Panc1 (cell line): Measurements from ENCODE around the gene UBXN11. TPM values are rescaled to one million over a fixed set of nuclear protein-coding genes. Genes with fewer than 3 reads are reported as not detected.
A peak's percentile ranks its signal among the peaks of the same experiment; 100 is the strongest.

Source experiments
- ATAC-seq: fragments of 200-7000 bp; cut with Tn5 transposase; 2 replicates; pipeline ENCODE4 v1.9.1; 2020; ENCODE audit warnings: mild to moderate bottlenecking, moderate library complexity
- BruUV-seq: library from RNA; stranded (reverse); fragments of 400-500 nt; replicated peaks from 2 replicates; lab custom pipeline; 2021; lab: Mats Ljungman, UMichigan
- CTCF ChIA-PET: fragments of 300-600 bp; sonication (Branson Sonifier 250); formaldehyde crosslinking; loops from one replicate; lab custom pipeline; 2022; ENCODE audit warnings: antibody characterized with exemption; lab: Charles Lee
- POLR2A ChIA-PET: fragments of 300-600 bp; sonication (Branson Sonifier 250); formaldehyde crosslinking; loops from one replicate; lab custom pipeline; 2022; ENCODE audit warnings: antibody characterized with exemption; lab: Charles Lee
- DNase-seq: peaks from one replicate; pipeline ENCODE4 v3.0.0-alpha.2; 2010; ENCODE audit warnings: low read depth, low spot score
- H3K27ac ChIP-seq: 2 replicates; pipeline ENCODE4 v1.5.1; 2011; ENCODE audit warnings: mild to moderate bottlenecking, low read length, inconsistent platforms
- H3K27me3 ChIP-seq: fragments of 200-500 bp; sonication (Bioruptor generic); 2 replicates; pipeline ENCODE4 v1.6.0; 2014; ENCODE audit warnings: low read length, inconsistent platforms; ENCODE audit not compliant: control insufficient read depth, insufficient read depth
- H3K36me3 ChIP-seq: fragments of 200-500 bp; sonication (Bioruptor generic); 2 replicates; pipeline ENCODE4 v1.5.1; 2014; ENCODE audit warnings: inconsistent platforms, mild to moderate bottlenecking, low read length, moderate library complexity; ENCODE audit not compliant: control insufficient read depth, insufficient read depth
- H3K4me1 ChIP-seq: 2 replicates; pipeline ENCODE4 v1.5.1; 2011; ENCODE audit warnings: inconsistent platforms, mild to moderate bottlenecking, low read length, moderate library complexity; ENCODE audit not compliant: control insufficient read depth, insufficient read depth
- H3K4me3 ChIP-seq, 2 experiments: 2 replicates each; pipeline ENCODE4 v1.5.1; 2011 to 2012; ENCODE audit warnings: low read depth in 2 of 2, low read length in 2 of 2, mild to moderate bottlenecking in 2 of 2, inconsistent platforms in 1 of 2, moderate library complexity in 1 of 2
- H3K9me3 ChIP-seq: fragments of 200-500 bp; sonication (Bioruptor generic); 2 replicates; pipeline ENCODE4 v1.5.1; 2014; ENCODE audit warnings: low read depth, mild to moderate bottlenecking, inconsistent platforms, low read length, moderate library complexity; ENCODE audit not compliant: control insufficient read depth, insufficient read depth
- POLR2AphosphoS5 ChIP-seq: IDR thresholded peaks from 2 replicates; pipeline ENCODE4 v1.6.1; 2012; ENCODE audit warnings: mild to moderate bottlenecking, low read depth, low read length, moderate library complexity
- SIN3A ChIP-seq: IDR thresholded peaks from 2 replicates; pipeline ENCODE4 v1.6.1; 2012; ENCODE audit warnings: low read depth, mild to moderate bottlenecking, low read length, moderate library complexity, borderline replicate concordance; ENCODE audit not compliant: insufficient read depth
- TCF7L2 ChIP-seq: IDR thresholded peaks from 2 replicates; pipeline ENCODE4 v1.6.1; 2011; ENCODE audit warnings: mild to moderate bottlenecking, low read depth, low read length, inconsistent platforms
- in situ Hi-C: cut with HindIII; loops from 2 replicates; pipeline ENCODE4 v1.10.0; 2016; ENCODE audit warnings: low sequenced_read_pairs, low pct_unique_long_range_greater_than_20kb
- intact Hi-C: fragments of 100-400 bp; cut with micrococcal nuclease; formaldehyde crosslinking; loops from one replicate; pipeline ENCODE4 v1.10.0; 2022; ENCODE audit not compliant: unreplicated experiment
- total RNA-seq: library from RNA; stranded (reverse); gene quantifications from one replicate; pipeline ENCODE4 v1.2.1, GENCODE V29; 2021; ENCODE audit not compliant: unreplicated experiment
- TF ChIP-seq, protein P1 (sequence below), 2 experiments: IDR thresholded peaks; 2 replicates each; pipeline ENCODE4 v1.6.1; 2011 to 2012; ENCODE audit warnings: low read depth in 2 of 2, control low read depth in 1 of 2, low read length in 1 of 2, mild to moderate bottlenecking in 1 of 2, moderate library complexity in 1 of 2; ENCODE audit not compliant: insufficient read depth in 1 of 2
- TF ChIP-seq, protein P2 (sequence below): fragments of 450-650 bp; IDR thresholded peaks from 2 replicates; pipeline ENCODE4 v1.5.1; 2017; ENCODE audit warnings: mild to moderate bottlenecking

The UBXN11 gene
- total RNA-seq, 1 experiment from 2014 or later: 23.7 TPM

DNA sequence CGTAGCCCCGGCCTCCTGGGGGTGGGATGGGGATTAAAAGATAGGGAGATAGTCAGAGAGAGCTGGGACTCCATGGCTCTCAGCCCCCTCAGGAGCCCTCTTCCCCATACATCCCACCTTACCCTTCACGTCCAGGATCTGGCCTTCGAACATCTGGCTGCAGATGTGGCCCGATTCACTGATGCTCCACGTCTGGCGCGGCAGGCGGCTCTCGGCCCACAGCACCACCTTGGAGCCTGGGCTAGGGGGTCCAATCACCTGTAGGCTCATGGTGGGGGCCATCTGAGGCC lies 15.6 kb upstream of the UBXN11 start:
- H3K9me3 ChIP-seq: no peaks in the 10 kb centered on the region
- TF ChIP-seq TCF7L2 (no peak), SIN3A (no peak), POLR2AphosphoS5 (no peak)
- TF ChIP-seq, protein P1, sequence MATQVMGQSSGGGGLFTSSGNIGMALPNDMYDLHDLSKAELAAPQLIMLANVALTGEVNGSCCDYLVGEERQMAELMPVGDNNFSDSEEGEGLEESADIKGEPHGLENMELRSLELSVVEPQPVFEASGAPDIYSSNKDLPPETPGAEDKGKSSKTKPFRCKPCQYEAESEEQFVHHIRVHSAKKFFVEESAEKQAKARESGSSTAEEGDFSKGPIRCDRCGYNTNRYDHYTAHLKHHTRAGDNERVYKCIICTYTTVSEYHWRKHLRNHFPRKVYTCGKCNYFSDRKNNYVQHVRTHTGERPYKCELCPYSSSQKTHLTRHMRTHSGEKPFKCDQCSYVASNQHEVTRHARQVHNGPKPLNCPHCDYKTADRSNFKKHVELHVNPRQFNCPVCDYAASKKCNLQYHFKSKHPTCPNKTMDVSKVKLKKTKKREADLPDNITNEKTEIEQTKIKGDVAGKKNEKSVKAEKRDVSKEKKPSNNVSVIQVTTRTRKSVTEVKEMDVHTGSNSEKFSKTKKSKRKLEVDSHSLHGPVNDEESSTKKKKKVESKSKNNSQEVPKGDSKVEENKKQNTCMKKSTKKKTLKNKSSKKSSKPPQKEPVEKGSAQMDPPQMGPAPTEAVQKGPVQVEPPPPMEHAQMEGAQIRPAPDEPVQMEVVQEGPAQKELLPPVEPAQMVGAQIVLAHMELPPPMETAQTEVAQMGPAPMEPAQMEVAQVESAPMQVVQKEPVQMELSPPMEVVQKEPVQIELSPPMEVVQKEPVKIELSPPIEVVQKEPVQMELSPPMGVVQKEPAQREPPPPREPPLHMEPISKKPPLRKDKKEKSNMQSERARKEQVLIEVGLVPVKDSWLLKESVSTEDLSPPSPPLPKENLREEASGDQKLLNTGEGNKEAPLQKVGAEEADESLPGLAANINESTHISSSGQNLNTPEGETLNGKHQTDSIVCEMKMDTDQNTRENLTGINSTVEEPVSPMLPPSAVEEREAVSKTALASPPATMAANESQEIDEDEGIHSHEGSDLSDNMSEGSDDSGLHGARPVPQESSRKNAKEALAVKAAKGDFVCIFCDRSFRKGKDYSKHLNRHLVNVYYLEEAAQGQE (IDR thresholded peaks at IDR 0.05; ENCODE audit: insufficient read depth in 1 of 2, low read depth in 2 of 2, low read length in 1 of 2): no peak
- TF ChIP-seq, protein P2, sequence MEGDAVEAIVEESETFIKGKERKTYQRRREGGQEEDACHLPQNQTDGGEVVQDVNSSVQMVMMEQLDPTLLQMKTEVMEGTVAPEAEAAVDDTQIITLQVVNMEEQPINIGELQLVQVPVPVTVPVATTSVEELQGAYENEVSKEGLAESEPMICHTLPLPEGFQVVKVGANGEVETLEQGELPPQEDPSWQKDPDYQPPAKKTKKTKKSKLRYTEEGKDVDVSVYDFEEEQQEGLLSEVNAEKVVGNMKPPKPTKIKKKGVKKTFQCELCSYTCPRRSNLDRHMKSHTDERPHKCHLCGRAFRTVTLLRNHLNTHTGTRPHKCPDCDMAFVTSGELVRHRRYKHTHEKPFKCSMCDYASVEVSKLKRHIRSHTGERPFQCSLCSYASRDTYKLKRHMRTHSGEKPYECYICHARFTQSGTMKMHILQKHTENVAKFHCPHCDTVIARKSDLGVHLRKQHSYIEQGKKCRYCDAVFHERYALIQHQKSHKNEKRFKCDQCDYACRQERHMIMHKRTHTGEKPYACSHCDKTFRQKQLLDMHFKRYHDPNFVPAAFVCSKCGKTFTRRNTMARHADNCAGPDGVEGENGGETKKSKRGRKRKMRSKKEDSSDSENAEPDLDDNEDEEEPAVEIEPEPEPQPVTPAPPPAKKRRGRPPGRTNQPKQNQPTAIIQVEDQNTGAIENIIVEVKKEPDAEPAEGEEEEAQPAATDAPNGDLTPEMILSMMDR: no peak
- in situ Hi-C loops (no loop called here), intact Hi-C loops (no loop called here)
- no peaks in the 10 kb centered on the region for H3K36me3 ChIP-seq
- no peak overlapping the region for H3K27ac ChIP-seq
- H3K27me3 ChIP-seq: no peaks in the 10 kb centered on the region
- no TSS peak for BruUV-seq
- no peak overlapping the region for H3K4me3 ChIP-seq
- ATAC-seq: no peak
- DNase-seq: no peak
- POLR2A ChIA-PET: interaction anchor here (1.1 kb wide), 1 partner anchor 17 kb away, joined by 3 read pairs; no protein-coding TSS in a partner anchor
- no peaks in the 10 kb centered on the region for H3K4me1 ChIP-seq
- CTCF ChIA-PET: interaction anchor here (1.0 to 2.0 kb wide), 5 partner anchors 11 to 48 kb away, joined by 3 to 11 read pairs (median 4); no protein-coding TSS in a partner anchor

DNA sequence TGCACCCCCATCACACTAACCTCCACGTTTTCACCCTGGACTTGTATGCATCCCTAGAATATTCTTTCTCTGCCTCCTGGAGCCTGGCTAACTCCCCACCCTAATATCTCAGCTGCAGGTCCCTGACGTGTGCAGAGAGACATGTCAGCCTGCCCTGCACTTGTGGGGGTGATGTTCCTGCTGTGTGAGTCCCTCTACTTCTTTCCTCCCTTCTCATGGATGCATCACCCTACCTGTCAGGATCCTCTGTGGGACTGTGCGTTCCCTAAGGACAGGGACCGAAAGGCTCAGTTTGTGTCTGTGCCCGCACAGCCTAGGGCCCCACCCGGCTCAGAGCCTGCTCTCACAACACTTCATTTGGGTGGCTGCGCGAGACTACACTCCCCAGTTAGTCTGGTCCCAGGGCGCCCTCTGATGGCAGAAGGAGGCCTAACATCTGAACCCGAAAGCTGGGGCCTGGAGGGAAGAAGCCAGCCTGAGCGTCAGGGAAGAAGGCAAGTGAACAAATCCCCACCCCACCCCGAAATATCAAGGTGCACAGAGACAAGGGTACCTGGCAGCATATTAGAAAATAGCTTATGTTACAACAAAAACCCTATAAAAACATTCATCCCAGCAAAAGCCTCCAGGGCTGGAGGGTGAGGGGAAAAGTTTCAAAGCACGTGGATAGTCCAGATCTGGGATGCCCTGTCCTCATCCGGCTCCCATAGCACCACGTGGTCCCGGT lies 15.0 kb upstream of the UBXN11 start:
- no peak overlapping the region for H3K4me3 ChIP-seq
- H3K27me3 ChIP-seq: no peaks in the 10 kb centered on the region
- no TSS peak for BruUV-seq
- H3K4me1 ChIP-seq: no peaks in the 10 kb centered on the region
- DNase-seq: peak; percentile 61
- no peaks in the 10 kb centered on the region for H3K9me3 ChIP-seq
- H3K36me3 ChIP-seq: no peaks in the 10 kb centered on the region
- H3K27ac ChIP-seq: no peak overlapping the region
- TF ChIP-seq, protein P2: peak; percentile 94
- TF ChIP-seq TCF7L2: no peak
- CTCF ChIA-PET: interaction anchor here (1.0 to 2.0 kb wide), 5 partner anchors 10 to 47 kb away, joined by 3 to 11 read pairs (median 4); no protein-coding TSS in a partner anchor
- peak; percentile 96 for ATAC-seq
- intact Hi-C loops: loop anchor here (2.0 kb wide), 1 partner anchor 37 kb away; no protein-coding TSS in a partner anchor
- POLR2A ChIA-PET: interaction anchor here (1.1 kb wide), 1 partner anchor 17 kb away, joined by 3 read pairs; no protein-coding TSS in a partner anchor
- in situ Hi-C loops: no loop called here
